PC-3 (cell line): ENCODE data around the gene PACRG. TPM values are rescaled to one million over a fixed set of nuclear protein-coding genes. Genes with fewer than 3 reads are reported as not detected.

ENCODE experiments used
- ATAC-seq: fragments of 200-7000 bp; cut with Tn5 transposase; 2 replicates; pipeline ENCODE4 v1.9.1; 2020; ENCODE audit warnings: mild to moderate bottlenecking, moderate library complexity
- BruUV-seq: library from RNA; stranded (reverse); fragments of 400-500 nt; replicated peaks from 2 replicates; lab custom pipeline; 2021; lab: Mats Ljungman, UMichigan
- CTCF ChIA-PET: fragments of 300-600 bp; sonication (Branson Sonifier 250); formaldehyde crosslinking; loops from one replicate; lab custom pipeline; 2022; ENCODE audit warnings: antibody characterized with exemption; lab: Charles Lee
- POLR2A ChIA-PET: fragments of 300-600 bp; sonication (Branson Sonifier 250); formaldehyde crosslinking; loops from one replicate; lab custom pipeline; 2022; ENCODE audit warnings: antibody characterized with exemption; ENCODE audit not compliant: unreplicated experiment; lab: Charles Lee
- DNase-seq: peaks from one replicate; pipeline ENCODE4 v3.0.0-alpha.2; 2015
- H2AFZ ChIP-seq: fragments of 300-600 bp; sonication (generic); 2 replicates; pipeline ENCODE4 v1.6.0; 2016; ENCODE audit warnings: antibody characterized with exemption, low read length
- H3F3A ChIP-seq: fragments of 300-600 bp; sonication (generic); one replicate; pipeline ENCODE4 v1.6.0; 2017; ENCODE audit warnings: antibody characterized with exemption, low read length, control low read depth, mild to moderate bottlenecking; ENCODE audit not compliant: unreplicated experiment
- H3K27ac ChIP-seq: fragments of 300-600 bp; sonication (generic); 2 replicates; pipeline ENCODE4 v1.5.1; 2016; ENCODE audit warnings: mild to moderate bottlenecking, low read length
- H3K27me3 ChIP-seq: fragments of 300-600 bp; sonication (generic); 2 replicates; pipeline ENCODE4 v1.6.1; 2016; ENCODE audit warnings: low read length, mixed read lengths
- H3K36me3 ChIP-seq: fragments of 300-600 bp; sonication (generic); 2 replicates; pipeline ENCODE4 v1.6.1; 2016; ENCODE audit warnings: low read depth, mixed run types, low read length, mixed read lengths
- H3K4me1 ChIP-seq: fragments of 300-600 bp; sonication (generic); 2 replicates; pipeline ENCODE4 v1.5.1; 2016; ENCODE audit warnings: low read length; ENCODE audit not compliant: insufficient read depth
- H3K4me2 ChIP-seq: fragments of 300-600 bp; sonication (generic); 2 replicates; pipeline ENCODE4 v1.6.0; 2016; ENCODE audit warnings: low read length
- H3K4me3 ChIP-seq: fragments of 300-600 bp; sonication (generic); 2 replicates; pipeline ENCODE4 v1.5.1; 2016; ENCODE audit warnings: mild to moderate bottlenecking, low read length, mixed read lengths
- H3K79me2 ChIP-seq: fragments of 300-600 bp; sonication (generic); 2 replicates; pipeline ENCODE4 v1.6.1; 2017; ENCODE audit warnings: low read length, mixed read lengths
- H3K9ac ChIP-seq: fragments of 300-600 bp; sonication (generic); 2 replicates; pipeline ENCODE4 v1.6.0; 2016; ENCODE audit warnings: mild to moderate bottlenecking, low read length
- H3K9me2 ChIP-seq: fragments of 300-600 bp; sonication (generic); replicated peaks from 2 replicates; pipeline ENCODE4 v1.6.1; 2016; ENCODE audit warnings: mixed run types, low read length, mixed read lengths
- H3K9me3 ChIP-seq: fragments of 300-600 bp; sonication (generic); 2 replicates; pipeline ENCODE4 v1.6.1; 2016; ENCODE audit warnings: low read length, mixed read lengths
- H4K20me1 ChIP-seq: fragments of 300-600 bp; sonication (generic); 2 replicates; pipeline ENCODE4 v1.6.1; 2016; ENCODE audit warnings: low read length, mixed read lengths
- EZH2 ChIP-seq: fragments of 300-600 bp; sonication (generic); IDR thresholded peaks from one replicate; pipeline ENCODE4 v1.6.1; 2017; ENCODE audit warnings: antibody characterized with exemption, mild to moderate bottlenecking, low read length; ENCODE audit not compliant: unreplicated experiment
- EZH2phosphoT487 ChIP-seq: fragments of 300-600 bp; sonication (generic); IDR thresholded peaks from 2 replicates; pipeline ENCODE4 v1.6.1; 2018; ENCODE audit warnings: mild to moderate bottlenecking, antibody characterized with exemption, low read length, borderline replicate concordance
- intact Hi-C: fragments of 100-400 bp; cut with micrococcal nuclease; formaldehyde crosslinking; loops from 2 replicates; pipeline ENCODE4 v1.9.0; 2023
- total RNA-seq: library from RNA; depleted of rRNA; stranded (reverse); fragments of >200 nt; gene quantifications from 2 replicates; pipeline ENCODE4 v1.2.3, GENCODE V29; 2014
- TF ChIP-seq, protein P1 (sequence below): fragments of 300-600 bp; sonication (generic); conservative IDR thresholded peaks from 2 replicates; pipeline ENCODE4 v1.5.1; 2017; ENCODE audit warnings: antibody characterized with exemption, low read depth, mild to moderate bottlenecking, low read length

Gene PACRG
- total RNA-seq, 1 experiment from 2014 or later, result not detected

DNA sequence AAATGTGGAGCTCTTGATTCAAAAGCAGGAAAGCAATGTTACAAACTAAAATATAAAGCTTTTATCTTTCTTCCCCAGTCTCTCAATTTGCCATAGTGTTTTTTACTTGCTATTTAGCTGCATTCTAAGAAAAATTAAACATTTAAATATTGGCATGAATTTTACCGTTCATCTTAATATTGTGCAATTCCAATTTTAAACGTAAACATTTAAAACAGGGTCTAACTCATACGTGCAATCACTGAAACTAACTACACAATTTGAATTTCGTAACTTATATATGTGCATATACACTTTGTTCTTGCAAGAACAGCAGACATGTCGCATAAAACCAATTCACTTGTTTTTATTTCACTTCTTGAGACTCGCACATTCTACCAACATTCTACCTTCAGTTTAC, 405.9 kb downstream of the PACRG start:
- POLR2A ChIA-PET, result no interaction called here
- TF ChIP-seq EZH2 (no peak), EZH2phosphoT487 (no peak)
- TF ChIP-seq, protein P1, sequence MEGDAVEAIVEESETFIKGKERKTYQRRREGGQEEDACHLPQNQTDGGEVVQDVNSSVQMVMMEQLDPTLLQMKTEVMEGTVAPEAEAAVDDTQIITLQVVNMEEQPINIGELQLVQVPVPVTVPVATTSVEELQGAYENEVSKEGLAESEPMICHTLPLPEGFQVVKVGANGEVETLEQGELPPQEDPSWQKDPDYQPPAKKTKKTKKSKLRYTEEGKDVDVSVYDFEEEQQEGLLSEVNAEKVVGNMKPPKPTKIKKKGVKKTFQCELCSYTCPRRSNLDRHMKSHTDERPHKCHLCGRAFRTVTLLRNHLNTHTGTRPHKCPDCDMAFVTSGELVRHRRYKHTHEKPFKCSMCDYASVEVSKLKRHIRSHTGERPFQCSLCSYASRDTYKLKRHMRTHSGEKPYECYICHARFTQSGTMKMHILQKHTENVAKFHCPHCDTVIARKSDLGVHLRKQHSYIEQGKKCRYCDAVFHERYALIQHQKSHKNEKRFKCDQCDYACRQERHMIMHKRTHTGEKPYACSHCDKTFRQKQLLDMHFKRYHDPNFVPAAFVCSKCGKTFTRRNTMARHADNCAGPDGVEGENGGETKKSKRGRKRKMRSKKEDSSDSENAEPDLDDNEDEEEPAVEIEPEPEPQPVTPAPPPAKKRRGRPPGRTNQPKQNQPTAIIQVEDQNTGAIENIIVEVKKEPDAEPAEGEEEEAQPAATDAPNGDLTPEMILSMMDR, result no peak
- Histone ChIP-seq H4K20me1 (no peaks in the 10 kb centered on the region), H3K27ac (no peak overlapping the region), H3F3A (no peaks in the 10 kb centered on the region), H3K4me1 (no peaks in the 10 kb centered on the region), H3K9ac (no peak overlapping the region), H2AFZ (no peak overlapping the region), H3K79me2 (no peaks in the 10 kb centered on the region), H3K9me3 (no peaks in the 10 kb centered on the region), H3K9me2 (no peaks in the 10 kb centered on the region), H3K4me3 (no peak overlapping the region), H3K4me2 (no peak overlapping the region), H3K27me3 (peaks cover 61% of the 10 kb centered on the region), H3K36me3 (no peaks in the 10 kb centered on the region)
- intact Hi-C loops, result no loop called here
- no peak for ATAC-seq
- CTCF ChIA-PET, result no interaction called here
- no TSS peak for BruUV-seq
- no peak for DNase-seq

DNA sequence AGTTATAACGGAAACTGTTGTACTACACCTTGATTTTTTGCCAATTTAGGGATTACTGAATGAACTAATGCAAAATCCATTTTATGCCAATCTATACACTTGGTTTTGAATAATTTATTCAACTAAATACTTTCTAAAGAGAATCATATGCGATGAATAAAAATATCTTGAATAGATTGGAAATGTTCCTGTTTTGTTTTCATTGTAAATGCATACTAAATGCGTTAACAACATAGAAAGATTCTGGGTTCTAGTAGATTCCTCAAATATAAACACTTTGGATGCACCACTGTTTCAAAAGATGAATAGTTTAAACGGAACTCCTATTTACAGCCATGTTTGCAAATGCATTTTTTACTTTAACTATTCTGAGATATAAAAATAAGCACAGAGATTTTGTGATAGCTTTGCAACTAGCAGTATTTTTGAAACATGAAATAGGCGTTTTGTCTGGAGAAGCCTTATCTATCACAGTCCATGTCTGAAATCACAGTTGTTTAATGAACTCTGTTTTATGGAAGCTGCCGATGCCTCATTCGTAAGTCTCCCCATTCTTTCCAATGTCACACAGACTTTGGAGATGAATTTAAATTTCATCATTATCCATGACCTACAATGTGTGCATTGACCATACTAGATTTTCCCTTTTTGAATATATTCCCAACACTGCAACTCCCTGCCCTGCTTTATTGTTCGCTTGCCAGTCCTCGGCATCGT, 409.1 kb downstream of the PACRG start:
- no peaks in the 10 kb centered on the region for H3K9me2 ChIP-seq
- no peaks in the 10 kb centered on the region for H3K4me1 ChIP-seq
- intact Hi-C loops, result no loop called here
- no peak overlapping the region for H3K9ac ChIP-seq
- TF ChIP-seq EZH2phosphoT487 (no peak), EZH2 (no peak)
- TF ChIP-seq, protein P1, result no peak
- H3K27me3 ChIP-seq, result peaks cover 76% of the 10 kb centered on the region
- H4K20me1 ChIP-seq, result no peaks in the 10 kb centered on the region
- no peaks in the 10 kb centered on the region for H3K9me3 ChIP-seq
- H3K4me2 ChIP-seq, result no peak overlapping the region
- H3K36me3 ChIP-seq, result no peaks in the 10 kb centered on the region
- H3F3A ChIP-seq, result no peaks in the 10 kb centered on the region
- ATAC-seq, result no peak
- H2AFZ ChIP-seq, result no peak overlapping the region
- no peak overlapping the region for H3K27ac ChIP-seq
- no peaks in the 10 kb centered on the region for H3K79me2 ChIP-seq
- ChIA-PET CTCF (no interaction called here), POLR2A (no interaction called here)
- H3K4me3 ChIP-seq, result no peak overlapping the region
- DNase-seq, result no peak
- no TSS peak for BruUV-seq

DNA sequence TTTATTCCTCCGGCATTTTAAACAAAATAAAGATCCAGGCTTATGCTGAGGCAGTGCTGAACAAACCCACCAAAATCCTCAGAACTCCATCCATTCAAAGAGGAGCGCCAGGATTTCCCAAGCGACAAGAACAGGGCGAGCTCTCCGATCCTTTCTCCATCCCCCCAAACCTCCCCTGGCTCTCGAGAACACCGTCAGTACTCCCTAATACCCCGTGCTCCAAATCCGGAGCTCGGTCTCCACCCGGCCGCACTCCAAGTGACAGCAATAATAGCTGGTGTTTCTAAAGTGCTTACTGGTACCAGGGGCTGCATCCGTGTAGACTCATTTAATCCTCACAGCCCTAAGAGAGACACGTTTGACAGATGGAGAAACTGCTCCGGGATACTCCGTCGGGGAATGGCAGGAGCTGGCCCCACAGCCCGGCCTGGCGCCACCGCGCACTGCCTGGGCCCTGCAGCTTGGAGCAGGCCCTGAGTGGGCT, 409.7 kb downstream of the PACRG start:
- intact Hi-C loops, result no loop called here
- BruUV-seq, result no TSS peak

More for the DNA sequence above, 409.7 kb downstream of the PACRG start:
- TF ChIP-seq EZH2 (no peak), EZH2phosphoT487 (no peak)
- TF ChIP-seq, protein P1, result no peak
- Histone ChIP-seq H3K36me3 (no peaks in the 10 kb centered on the region), H4K20me1 (no peaks in the 10 kb centered on the region), H3F3A (no peaks in the 10 kb centered on the region), H3K4me2 (no peak overlapping the region), H3K27me3 (peaks cover 78% of the 10 kb centered on the region), H3K4me3 (no peak overlapping the region), H3K9me3 (no peaks in the 10 kb centered on the region), H3K9ac (no peak overlapping the region), H3K4me1 (no peaks in the 10 kb centered on the region), H3K9me2 (no peaks in the 10 kb centered on the region), H3K27ac (no peak overlapping the region), H2AFZ (no peak overlapping the region), H3K79me2 (no peaks in the 10 kb centered on the region)
- ATAC-seq (no peak), DNase-seq (no peak)
- POLR2A ChIA-PET, result no interaction called here
- CTCF ChIA-PET, result no interaction called here
